DMS53 treated with DMSO at 0.1 percent for 48 hours (cell line): Measurements from ENCODE around the gene GLS.
"Not testable (repeated sequence)": the region's sequence is repeated elsewhere in the genome, so short reads cannot be mapped to it uniquely, and the experiment has no call there.

ENCODE experiments used
- DNase-seq: peaks from one replicate; lab custom pipeline; 2025; ENCODE audit not compliant: unreplicated experiment; lab: John Stamatoyannopoulos, UW

Gene GLS

GRCh38 chr2:190880378-190881083, at the start of gene GLS:
Gene GLS (plus strand): TSS chr2:190880821. CDS start chr2:190881085, 264 bp downstream.
- peak; percentile 92 for DNase-seq

GRCh38 chr2:190831941-190832340, 48.7 kb upstream of the GLS start:
- DNase-seq: no peak

GRCh38 chr2:190834890-190835208, 45.8 kb upstream of the GLS start:
- no peak for DNase-seq

GRCh38 chr2:190835303-190835930, 45.2 kb upstream of the GLS start:
- DNase-seq: no peak

- no peak for DNase-seq
Observed at GRCh38 chr2:190836767-190837166, 43.9 kb upstream of the GLS start.

GRCh38 chr2:190837420-190837819, 43.2 kb upstream of the GLS start:
- no peak for DNase-seq

GRCh38 chr2:190837952-190838361, 42.7 kb upstream of the GLS start:
- no peak for DNase-seq

- no peak for DNase-seq
Observed at GRCh38 chr2:190838492-190838910, 42.1 kb upstream of the GLS start.

GRCh38 chr2:190840569-190841172, 40.0 kb upstream of the GLS start:
- no peak for DNase-seq

GRCh38 chr2:190841707-190842505, 38.7 kb upstream of the GLS start:
- DNase-seq: no peak

GRCh38 chr2:190842606-190843104, 38.0 kb upstream of the GLS start:
- no peak for DNase-seq

- peak; percentile 73 for DNase-seq
Observed at GRCh38 chr2:190843890-190844699, 36.5 kb upstream of the GLS start.

GRCh38 chr2:190844700-190845401, 35.8 kb upstream of the GLS start:
- DNase-seq: no peak

- peak; percentile 81 for DNase-seq
Observed at GRCh38 chr2:190846746-190847145, 33.9 kb upstream of the GLS start.

GRCh38 chr2:190847504-190848081, 33.0 kb upstream of the GLS start:
- no peak for DNase-seq

- DNase-seq: no peak
Observed at GRCh38 chr2:190849774-190850173, 30.8 kb upstream of the GLS start.

- DNase-seq: not testable (repeated sequence)
Observed at GRCh38 chr2:190853022-190853421, 27.6 kb upstream of the GLS start.

- no peak for DNase-seq
Observed at GRCh38 chr2:190853531-190854383, 26.9 kb upstream of the GLS start.

- DNase-seq: no peak
Observed at GRCh38 chr2:190854726-190855125, 25.9 kb upstream of the GLS start.
